Omental fat pad (tissue), 4 donors: ENCODE results near the gene ROMO1. TPM values are rescaled to one million over a fixed set of nuclear protein-coding genes. Genes with fewer than 3 reads are reported as not detected.

Source experiments
- ATAC-seq: fragments of 150-250 bp; one replicate; pipeline ENCODE4 v1.9.1; 2016; ENCODE audit warnings: mild to moderate bottlenecking, moderate library complexity; ENCODE audit not compliant: low FRiP score
- DNase-seq: peaks from one replicate; pipeline ENCODE4 v3.0.0-alpha.2; 2019; ENCODE audit warnings: low spot score
- total RNA-seq, 4 donors: library from RNA; depleted of rRNA; stranded (reverse); fragments of >200 nt; gene quantifications; one replicate each; pipeline ENCODE4 v1.1.0, GENCODE V29; 2016
- TF ChIP-seq, protein P1 (sequence below), 3 donors: fragments of 450-650 bp; IDR thresholded peaks; one replicate each; pipeline ENCODE4 v1.5.1; 2016 to 2017; ENCODE audit warnings: antibody characterized with exemption in 3 of 3, mild to moderate bottlenecking in 3 of 3, moderate library complexity in 2 of 3

Gene ROMO1
- total RNA-seq, 4 donors from 2014 or later: 160 to 364 (median 237) TPM

DNA sequence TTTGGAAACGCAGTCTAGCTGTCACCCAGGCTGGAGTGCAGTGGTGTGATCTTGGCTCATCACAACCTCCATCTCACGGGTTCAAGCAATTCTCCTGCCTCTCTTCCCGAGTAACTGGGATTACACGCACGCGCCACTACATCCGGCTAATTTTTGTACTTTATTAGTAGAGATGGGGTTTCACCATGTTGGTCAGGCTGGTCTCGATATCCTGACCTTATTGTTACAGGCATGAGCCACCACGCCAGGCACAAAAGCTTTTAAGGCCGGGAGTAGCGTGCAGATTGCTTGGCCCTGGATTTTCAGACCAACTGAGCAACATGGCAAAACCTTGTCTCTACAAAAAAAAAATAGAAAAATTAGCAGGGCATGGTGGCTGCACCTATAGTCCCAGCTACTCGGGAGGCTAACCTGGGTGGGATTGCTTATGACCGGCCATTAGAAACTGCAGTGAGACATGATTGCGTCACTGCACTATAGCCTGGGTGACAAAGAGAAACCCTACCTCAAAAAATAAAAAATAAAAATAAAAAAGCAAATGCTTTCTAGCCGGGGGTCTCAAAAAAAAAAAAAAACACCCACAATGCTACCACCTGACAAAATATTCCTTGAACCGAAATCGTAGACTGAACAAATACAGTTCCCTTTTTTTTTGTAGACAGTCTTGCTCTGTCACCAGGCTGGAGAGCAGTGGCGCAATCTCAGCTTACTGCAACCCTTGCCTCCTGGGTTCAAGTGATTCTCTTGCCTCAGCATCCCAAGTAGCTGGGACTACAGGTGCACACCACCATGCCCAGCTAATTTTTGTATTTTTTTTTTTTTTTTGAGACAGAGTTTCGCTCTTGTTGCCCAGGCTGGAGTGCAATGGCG lies 27.9 kb downstream of the ROMO1 start:
- no peak for DNase-seq
- TF ChIP-seq, protein P1, sequence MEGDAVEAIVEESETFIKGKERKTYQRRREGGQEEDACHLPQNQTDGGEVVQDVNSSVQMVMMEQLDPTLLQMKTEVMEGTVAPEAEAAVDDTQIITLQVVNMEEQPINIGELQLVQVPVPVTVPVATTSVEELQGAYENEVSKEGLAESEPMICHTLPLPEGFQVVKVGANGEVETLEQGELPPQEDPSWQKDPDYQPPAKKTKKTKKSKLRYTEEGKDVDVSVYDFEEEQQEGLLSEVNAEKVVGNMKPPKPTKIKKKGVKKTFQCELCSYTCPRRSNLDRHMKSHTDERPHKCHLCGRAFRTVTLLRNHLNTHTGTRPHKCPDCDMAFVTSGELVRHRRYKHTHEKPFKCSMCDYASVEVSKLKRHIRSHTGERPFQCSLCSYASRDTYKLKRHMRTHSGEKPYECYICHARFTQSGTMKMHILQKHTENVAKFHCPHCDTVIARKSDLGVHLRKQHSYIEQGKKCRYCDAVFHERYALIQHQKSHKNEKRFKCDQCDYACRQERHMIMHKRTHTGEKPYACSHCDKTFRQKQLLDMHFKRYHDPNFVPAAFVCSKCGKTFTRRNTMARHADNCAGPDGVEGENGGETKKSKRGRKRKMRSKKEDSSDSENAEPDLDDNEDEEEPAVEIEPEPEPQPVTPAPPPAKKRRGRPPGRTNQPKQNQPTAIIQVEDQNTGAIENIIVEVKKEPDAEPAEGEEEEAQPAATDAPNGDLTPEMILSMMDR (IDR thresholded peaks at IDR 0.05): no peak
- ATAC-seq: no peak

DNA sequence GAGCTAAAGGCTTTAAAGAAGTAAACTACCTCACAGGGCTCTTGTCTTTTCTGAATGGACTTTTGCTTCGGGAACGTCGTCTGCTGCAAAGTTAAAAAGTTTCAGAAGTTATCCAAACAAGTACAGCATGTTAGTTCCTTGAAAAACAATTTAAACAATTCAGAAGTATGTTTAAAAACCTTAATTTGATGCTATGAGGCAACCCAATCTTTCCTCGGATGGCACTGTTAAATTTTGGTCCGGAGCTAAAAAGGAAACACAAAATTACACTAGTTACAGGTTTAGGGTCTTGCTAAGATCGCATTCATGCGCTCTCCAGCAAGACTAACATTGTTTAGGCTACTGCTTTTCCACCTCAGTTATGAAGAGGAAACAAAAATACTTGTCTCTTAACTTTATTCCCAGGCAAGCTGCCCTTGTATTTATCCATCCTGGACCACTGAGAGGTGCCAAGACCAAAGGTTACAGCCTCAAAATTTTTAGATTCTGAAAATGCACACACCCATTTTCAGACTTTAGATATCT lies 30.1 kb downstream of the ROMO1 start:
- DNase-seq (no peak), ATAC-seq (no peak)
- TF ChIP-seq, protein P1 (IDR thresholded peaks at IDR 0.05): no peak

DNA sequence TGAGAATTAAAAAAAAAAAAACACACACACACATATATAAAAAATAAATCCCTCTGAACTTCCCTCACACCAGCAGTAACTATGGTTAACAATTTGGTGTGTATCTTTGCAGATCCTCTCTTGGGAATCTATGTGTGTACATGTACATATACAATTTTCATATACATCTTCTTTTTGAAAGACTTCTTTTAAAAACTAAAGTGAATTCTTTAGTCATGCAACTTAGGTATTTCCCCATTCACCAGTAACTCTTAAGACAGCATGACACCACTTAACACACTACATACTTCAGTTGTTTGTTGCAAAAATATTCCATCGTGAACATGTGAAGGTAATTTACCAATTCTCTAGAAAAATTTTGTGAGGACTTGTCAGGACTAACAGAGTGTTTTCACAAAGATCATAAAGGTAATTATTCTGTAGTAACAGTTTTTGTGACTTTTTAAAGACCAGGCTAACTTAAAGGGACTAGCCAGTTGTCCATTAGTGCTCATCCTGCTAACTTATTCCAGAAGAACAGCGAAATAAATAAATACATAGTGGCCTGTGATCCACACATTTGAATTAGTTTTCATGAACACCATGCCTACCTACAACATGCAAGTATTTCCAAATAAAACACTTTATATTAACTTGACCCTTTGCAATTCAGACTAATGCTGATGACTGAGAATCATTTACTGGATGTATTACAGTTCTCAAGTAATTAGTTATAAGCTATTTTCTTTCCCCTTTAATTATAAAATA lies 30.8 kb downstream of the ROMO1 start:
- TF ChIP-seq, protein P1 (IDR thresholded peaks at IDR 0.05): no peak
- ATAC-seq (no peak), DNase-seq (no peak)

DNA sequence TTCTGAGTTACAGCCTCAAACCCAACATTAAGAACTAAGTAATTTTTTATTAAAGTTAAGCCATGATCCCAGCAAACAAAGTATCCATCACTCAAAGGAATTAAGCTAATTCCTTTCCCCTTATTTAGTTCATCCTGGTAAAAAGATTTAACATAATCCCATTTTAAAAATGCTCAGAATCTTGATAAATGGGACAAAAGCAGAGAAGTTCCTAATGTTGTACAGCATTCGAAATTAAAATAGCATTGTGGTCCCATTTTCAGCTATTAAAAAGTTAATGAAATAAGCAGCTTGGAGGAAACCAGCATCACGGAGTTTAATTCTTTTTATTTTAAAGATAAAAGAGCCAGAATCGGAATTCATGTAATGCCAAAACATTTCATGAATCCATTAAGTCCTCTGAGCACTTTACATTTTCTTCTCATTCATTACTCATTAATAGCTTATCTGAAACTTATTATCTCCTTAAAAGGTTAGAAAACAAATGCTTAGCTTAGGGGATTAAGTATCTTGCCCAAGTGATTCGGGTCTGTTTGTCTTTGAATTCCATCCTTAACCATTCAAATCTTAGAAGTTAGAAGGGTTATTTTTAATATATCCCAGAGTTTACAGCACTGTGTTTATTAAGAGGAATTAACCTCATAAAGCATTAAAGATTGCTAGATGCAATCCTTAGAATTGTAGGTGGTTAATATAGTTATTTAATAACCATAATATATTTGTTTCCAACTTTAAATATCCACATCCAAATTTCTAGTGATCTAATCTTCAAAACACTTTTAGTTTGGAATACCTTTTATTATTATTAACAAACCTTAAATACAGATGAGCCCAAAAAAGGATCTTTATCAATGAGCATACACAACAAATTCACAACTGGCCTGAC lies 31.6 kb downstream of the ROMO1 start:
- DNase-seq: no peak
- TF ChIP-seq, protein P1 (IDR thresholded peaks at IDR 0.05): no peak
- ATAC-seq: no peak

DNA sequence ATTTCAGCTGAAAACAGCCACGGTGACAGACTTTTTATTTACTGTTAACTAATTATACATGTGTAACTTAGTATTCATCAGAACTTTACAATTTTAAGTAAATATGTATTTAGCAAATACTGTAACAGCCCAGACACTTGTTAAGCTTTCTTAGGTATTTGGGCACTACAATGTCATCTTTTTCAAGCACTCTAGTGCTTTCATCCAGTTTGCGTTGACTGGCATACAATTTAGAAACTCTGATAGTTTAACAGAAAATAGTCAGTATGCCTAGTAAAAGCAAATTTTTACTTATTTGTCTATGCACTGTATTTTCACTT lies 32.2 kb downstream of the ROMO1 start:
- DNase-seq (no peak), ATAC-seq (no peak)
- TF ChIP-seq, protein P1 (IDR thresholded peaks at IDR 0.05): no peak

DNA sequence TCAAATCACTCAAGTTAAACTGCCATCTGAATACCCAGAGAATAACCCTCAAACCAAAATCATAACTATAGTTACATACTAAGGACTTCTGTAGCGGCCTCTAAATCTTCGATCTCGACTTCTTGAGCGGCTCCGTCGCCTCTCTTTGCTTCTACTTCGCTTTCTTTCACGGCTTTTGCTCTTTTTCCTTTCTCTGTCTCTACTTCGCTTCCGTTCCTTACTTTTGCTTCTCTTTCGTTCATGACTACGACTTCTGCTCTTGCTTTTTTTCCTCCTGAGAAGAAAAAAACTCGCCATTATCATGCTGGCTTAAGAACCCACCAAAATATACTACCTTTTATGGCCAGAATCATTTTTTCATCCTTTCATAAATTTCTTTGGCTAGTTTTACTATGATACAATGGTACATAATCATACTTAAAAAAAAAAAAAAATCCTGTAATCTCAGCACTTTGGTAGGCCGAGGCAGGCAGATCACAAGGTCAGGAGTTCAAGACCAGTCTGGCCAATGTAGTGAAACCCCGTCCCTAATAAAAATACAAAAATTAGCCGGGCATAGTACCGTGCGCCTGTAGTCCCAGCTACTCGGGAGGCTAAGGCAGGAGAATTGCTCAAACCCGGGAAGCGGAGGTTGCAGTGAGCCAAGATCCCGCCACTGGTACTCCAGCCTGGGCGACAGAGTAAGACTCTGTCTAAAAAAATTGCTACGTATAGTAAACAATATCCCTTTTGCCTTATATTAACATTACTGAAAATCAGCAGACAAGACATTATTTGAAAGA lies 32.8 kb downstream of the ROMO1 start:
- DNase-seq (no peak), ATAC-seq (no peak)
- TF ChIP-seq, protein P1 (IDR thresholded peaks at IDR 0.05): no peak
